NT2/D1 (cell line): ENCODE measurements around the gene COG4.

ENCODE experiments used
- SUZ12 ChIP-seq: IDR thresholded peaks from 2 replicates; pipeline ENCODE4 v1.6.1; 2011; ENCODE audit not compliant: insufficient read length, insufficient read depth; ENCODE audit errors: extremely low read depth
- YY1 ChIP-seq: IDR thresholded peaks from 2 replicates; pipeline ENCODE4 v1.6.1; 2011; ENCODE audit not compliant: insufficient read length, insufficient read depth
- ZNF274 ChIP-seq: IDR thresholded peaks from 2 replicates; pipeline ENCODE4 v1.6.1; 2011; ENCODE audit warnings: mild to moderate bottlenecking, low read depth, low read length

DNA sequence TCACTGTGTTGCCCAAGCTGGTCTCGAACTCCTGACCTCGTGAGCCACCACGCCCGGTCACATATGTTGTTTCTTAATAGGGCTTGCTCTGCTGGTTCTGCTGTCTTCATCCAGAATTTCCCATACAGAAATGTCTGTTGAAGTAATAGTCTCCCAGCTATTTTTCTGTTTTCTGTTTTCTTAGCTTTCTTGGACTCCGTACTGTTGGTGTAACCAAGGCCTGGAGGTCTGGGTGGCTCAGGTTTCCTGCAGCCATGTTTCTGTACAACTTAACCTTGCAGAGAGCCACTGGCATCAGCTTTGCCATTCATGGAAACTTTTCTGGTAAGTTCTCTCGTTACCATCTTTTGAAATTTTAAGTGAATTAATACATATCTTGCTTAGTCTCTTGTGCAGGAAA is 3.0 kb upstream of the COG4 start:
- TF ChIP-seq ZNF274 (no peak), YY1 (no peak), SUZ12 (no peak)
